IPS-18c (cell line): ENCODE measurements around the gene MIER3.
"Not testable (repeated sequence)": the region's sequence is repeated elsewhere in the genome, so short reads cannot be mapped to it uniquely, and the experiment has no call there.

Experiments used
- H3K4me3 ChIP-seq: 2 replicates; pipeline ENCODE4 v1.7.0; 2013; ENCODE audit warnings: low read depth, mild to moderate bottlenecking, low read length, moderate library complexity; ENCODE audit not compliant: insufficient read depth
- H3K9me3 ChIP-seq: one replicate; pipeline ENCODE4 v1.6.1; 2013; ENCODE audit warnings: mild to moderate bottlenecking, low read length, moderate library complexity; ENCODE audit not compliant: control insufficient read depth, insufficient read depth

MIER3 gene, protein sequence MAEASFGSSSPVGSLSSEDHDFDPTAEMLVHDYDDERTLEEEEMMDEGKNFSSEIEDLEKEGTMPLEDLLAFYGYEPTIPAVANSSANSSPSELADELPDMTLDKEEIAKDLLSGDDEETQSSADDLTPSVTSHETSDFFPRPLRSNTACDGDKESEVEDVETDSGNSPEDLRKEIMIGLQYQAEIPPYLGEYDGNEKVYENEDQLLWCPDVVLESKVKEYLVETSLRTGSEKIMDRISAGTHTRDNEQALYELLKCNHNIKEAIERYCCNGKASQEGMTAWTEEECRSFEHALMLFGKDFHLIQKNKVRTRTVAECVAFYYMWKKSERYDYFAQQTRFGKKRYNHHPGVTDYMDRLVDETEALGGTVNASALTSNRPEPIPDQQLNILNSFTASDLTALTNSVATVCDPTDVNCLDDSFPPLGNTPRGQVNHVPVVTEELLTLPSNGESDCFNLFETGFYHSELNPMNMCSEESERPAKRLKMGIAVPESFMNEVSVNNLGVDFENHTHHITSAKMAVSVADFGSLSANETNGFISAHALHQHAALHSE

DNA sequence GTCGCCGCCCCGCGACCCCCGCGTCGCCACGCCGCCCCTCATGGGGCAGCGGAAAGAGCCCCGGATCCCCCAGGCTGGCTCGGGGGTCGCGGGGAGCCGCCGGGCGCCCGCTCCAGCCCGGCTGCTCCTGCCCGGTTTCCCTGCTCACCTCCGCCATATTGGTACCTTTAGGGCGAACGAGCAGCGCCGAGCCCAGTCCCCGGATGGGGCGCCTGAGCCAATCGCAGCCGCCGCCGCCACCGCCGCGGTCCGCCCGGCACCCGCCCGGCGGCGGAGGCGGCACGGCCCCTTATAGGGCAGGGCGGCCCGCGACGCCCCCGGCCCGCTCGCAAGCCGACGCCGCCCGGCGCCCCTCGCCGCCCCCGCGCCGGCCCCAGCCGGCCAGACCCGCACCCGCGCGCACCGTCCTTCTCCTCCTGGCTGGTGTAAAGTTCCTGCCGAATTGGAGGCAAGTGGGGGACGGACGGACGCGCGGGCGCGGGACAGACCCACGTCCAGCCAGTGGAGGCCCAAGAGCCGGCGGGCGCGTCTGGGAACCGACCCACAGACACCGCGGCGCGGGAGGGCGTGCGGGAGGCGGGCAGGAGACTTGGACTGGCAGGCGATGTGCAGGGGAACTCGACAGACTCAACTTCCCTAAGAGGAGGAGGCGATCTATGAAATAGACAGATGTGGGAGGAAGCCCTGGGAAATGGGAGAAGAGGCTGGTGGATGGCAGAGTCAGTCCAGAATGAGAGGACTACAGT is at the start of gene MIER3:
Gene MIER3, minus strand, starts transcription at position 178 of the 746 bp plus-strand sequence. Its CDS starts 21 bp downstream, at position 157.
- no peaks in the 10 kb centered on the region for H3K9me3 ChIP-seq
- peak within 1 kb of the TSS; percentile 70 for H3K4me3 ChIP-seq

DNA sequence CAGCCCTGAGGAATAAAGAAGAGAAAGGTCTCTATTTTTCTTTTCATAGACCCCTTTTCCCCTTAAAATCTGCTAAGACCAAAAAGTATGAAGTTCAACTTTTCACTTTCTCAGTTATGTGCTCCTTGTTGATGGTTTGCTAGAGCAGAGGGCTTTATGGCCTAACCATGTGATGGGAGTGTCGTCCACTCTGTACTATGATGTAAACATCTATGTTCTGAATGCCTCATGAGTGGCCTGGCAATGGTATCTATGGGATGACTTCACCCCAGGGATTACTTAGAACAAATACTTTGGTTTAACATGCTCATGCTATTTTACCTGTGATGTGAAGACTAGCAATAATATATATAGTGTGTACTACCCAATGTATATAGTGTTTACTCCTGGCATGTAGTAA is 43.7 kb upstream of the MIER3 start:
- Histone ChIP-seq H3K4me3 (no peak overlapping the region), H3K9me3 (peaks cover 3% of the 10 kb centered on the region)

GRCh38 chr5:56993241-56993640 is 41.3 kb upstream of the MIER3 start:
- Histone ChIP-seq H3K9me3 (peaks cover 3% of the 10 kb centered on the region), H3K4me3 (no peak overlapping the region)

DNA sequence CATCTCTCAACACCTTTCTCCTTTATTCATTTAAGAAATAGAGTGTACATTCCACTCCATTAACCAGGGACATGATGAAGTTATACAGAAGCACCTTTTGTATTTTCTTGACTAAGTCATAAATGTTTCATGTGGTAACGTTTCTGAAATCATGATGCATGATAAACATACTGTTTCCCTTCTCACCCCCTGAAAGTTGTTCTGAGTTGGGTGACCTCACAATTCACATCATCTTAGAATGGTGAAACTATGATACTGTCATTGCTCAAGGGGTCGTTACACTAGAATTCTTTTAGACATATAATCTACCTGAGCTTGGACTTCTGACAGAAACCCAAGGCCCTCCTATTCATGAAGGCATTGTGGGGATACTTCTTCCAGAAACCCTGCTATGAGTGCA is 37.8 kb upstream of the MIER3 start:
- H3K9me3 ChIP-seq = no peaks in the 10 kb centered on the region
- no peak overlapping the region for H3K4me3 ChIP-seq

- no peak overlapping the region for H3K4me3 ChIP-seq
- no peaks in the 10 kb centered on the region for H3K9me3 ChIP-seq
Observed at GRCh38 chr5:56988490-56988889, 36.6 kb upstream of the MIER3 start.

- Histone ChIP-seq H3K9me3 (no peaks in the 10 kb centered on the region), H3K4me3 (no peak overlapping the region)
Observed at GRCh38 chr5:56987171-56987570, 35.2 kb upstream of the MIER3 start.

GRCh38 chr5:56986626-56986947 is 34.7 kb upstream of the MIER3 start:
- no peak overlapping the region for H3K4me3 ChIP-seq

GRCh38 chr5:56985936-56986625 is 34.2 kb upstream of the MIER3 start:
- Histone ChIP-seq H3K9me3 (no peaks in the 10 kb centered on the region), H3K4me3 (no peak overlapping the region)

More at GRCh38 chr5:56986626-56986947, 34.7 kb upstream of the MIER3 start:
- no peaks in the 10 kb centered on the region for H3K9me3 ChIP-seq

GRCh38 chr5:56984445-56984844 is 32.5 kb upstream of the MIER3 start:
- Histone ChIP-seq H3K4me3 (no peak overlapping the region), H3K9me3 (no peaks in the 10 kb centered on the region)

DNA sequence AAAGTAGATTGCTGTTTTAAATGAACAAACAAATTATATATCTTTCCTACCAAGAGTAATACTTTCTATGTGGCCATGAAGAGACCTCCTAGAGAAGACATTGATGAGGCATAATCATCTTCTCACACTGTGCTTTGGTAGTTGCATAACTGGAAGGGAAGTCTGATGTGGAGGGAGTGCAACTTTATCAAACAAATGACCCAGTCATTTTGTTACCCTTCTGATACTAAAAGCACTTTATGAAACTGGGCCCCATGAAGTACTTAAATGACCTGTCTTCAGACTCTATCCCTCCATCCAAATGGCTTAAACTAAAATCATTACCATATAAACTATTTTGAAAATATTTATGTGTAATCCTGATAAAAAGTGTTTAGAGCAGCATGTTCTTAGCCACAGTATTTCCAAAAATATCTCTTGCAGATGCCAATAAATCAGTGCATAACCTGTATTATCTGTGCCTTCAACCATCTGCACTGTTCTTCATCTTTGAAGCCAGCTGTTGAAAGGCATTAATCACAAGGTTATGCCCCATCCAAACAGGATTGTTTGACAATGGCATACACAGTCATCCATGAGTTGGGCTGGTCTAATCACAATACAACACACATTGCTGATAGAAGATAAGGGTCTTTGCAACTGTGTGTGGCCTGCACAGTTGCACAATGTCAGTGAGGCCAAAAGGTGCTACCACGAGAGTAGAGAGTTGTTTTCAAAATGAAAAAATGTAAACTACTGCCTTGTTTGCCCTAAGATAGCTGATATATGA is 31.9 kb upstream of the MIER3 start:
- H3K4me3 ChIP-seq = no peak overlapping the region
- H3K9me3 ChIP-seq = no peaks in the 10 kb centered on the region

GRCh38 chr5:56981548-56982315 is 29.8 kb upstream of the MIER3 start:
- H3K9me3 ChIP-seq = no peaks in the 10 kb centered on the region

DNA sequence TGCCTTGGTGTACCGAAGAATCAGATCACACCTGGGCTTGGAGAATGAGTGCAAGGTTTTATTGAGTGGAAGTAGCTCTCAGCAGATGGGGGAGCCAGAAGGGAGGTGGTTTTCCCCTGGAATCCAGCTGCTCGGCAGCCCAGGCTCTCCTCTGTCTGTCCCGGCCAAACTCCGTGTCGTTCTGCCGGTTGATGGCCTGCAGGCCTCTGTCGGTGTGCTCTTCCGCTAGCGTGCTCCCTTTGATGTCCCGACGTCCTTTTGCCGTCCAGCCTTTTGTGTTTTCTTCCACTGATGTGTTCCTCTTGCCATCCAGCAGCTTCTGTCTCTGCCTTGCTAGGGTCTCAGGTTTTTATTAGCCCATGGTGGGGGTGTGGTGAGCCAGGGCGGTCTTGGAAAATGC is 28.0 kb upstream of the MIER3 start:
- Histone ChIP-seq H3K9me3 (no peaks in the 10 kb centered on the region), H3K4me3 (no peak overlapping the region)

More at GRCh38 chr5:56981548-56982315, 29.8 kb upstream of the MIER3 start:
- no peak overlapping the region for H3K4me3 ChIP-seq

DNA sequence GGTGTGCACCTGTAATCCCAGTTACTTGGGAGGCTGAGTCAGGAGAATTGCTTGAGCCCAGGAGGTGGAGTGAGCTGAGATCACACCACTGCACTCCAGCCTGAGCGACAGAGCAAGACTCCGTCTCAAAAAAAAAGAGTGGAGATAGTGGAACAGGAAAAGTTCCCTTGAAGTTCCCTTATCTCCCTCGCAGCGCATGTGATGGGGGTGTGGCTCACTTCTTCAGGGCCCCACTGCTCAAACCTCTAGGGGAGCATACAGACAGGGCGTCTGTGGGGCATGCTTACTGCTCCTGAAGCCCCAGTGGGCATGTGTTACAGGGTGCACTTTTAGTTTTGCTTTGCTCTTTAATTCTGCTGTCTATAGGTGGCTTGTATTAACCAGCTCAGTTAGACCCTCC is 27.6 kb upstream of the MIER3 start:
- H3K9me3 ChIP-seq = not testable (repeated sequence)

DNA sequence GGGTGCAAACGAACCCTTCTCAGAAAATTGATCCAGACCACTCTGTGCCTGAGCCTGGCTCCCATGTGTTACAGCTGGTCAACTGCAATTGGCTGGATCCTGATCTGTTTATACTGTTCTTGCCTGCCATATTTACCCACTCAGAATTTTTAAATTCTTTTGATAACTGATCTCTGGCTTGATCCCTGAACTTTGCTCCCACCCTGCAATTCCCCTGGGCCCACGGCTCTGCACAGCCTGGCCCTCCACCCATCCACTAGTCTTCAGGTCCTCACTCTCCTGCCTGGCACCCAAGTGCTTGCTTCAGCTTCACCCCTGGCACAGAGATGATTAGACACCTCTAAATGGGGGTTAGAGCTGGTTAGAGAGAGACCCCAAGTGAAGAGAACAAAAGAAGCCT is 25.9 kb upstream of the MIER3 start:
- Histone ChIP-seq H3K9me3 (no peaks in the 10 kb centered on the region), H3K4me3 (no peak overlapping the region)

More for the DNA sequence above, 27.6 kb upstream of the MIER3 start:
- not testable (repeated sequence) for H3K4me3 ChIP-seq

DNA sequence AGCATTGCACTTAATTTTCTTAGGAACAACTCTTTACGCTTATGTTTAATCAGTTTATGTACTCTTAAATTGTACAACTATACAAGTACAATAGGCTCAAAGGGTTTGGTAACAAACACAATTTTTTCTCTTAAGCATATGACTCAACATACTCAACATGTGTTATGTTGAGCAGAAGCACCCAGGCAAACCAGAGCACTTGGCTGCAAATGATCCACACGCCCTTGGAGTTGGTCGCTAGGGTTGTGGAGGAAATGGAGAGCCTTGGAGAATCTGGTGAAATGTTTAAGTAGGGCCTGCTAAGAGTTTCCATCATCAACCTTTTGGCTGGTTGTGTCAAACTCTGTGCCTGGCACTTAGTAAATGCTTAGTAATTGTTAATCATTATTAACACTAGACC is 25.1 kb upstream of the MIER3 start:
- H3K4me3 ChIP-seq = no peak overlapping the region
- no peaks in the 10 kb centered on the region for H3K9me3 ChIP-seq

DNA sequence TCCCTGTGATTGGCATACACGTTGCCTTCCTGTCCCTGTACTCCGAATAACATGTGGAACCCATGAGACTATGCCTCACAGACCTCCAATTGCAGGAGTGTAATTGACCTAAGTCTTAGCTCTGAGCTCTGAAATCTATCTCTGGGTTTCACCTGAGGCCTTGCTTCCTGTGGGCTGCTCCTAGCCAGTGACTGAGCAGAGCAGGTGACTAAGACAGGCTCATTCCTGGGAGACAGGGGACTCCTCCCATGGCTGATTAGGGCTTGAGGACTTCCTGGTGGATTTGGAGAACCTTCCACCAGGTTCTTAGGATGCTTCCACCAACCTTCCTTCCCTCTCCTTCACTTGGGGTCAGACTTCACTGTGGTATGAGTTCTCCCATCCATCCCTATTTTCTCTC is 22.3 kb upstream of the MIER3 start:
- no peak overlapping the region for H3K4me3 ChIP-seq

More for the DNA sequence above, 22.3 kb upstream of the MIER3 start:
- no peaks in the 10 kb centered on the region for H3K9me3 ChIP-seq
